GM12878 (cell line): ENCODE data around the gene USP4. TPM values are rescaled to one million over a fixed set of nuclear protein-coding genes. Genes with fewer than 3 reads are reported as not detected.

ENCODE experiments used
- ATAC-seq: fragments of 200-7000 bp; cut with Tn5 transposase; 3 replicates; pipeline ENCODE4 v1.9.1; 2020; ENCODE audit warnings: mild to moderate bottlenecking, moderate library complexity
- BruUV-seq: library from RNA; stranded (reverse); fragments of 400-500 nt; replicated peaks from 2 replicates; lab custom pipeline; 2021; lab: Mats Ljungman, UMichigan
- CTCF ChIA-PET: fragments of 300-600 bp; sonication (Branson Sonifier 250); formaldehyde crosslinking; extraction: SDS; loops from one replicate; lab custom pipeline; 2021; ENCODE audit warnings: inconsistent platforms; lab: Yijun Ruan, JAX
- POLR2A ChIA-PET: fragments of 350-600 bp; formaldehyde crosslinking; extraction: SDS; loops from one replicate; lab custom pipeline; 2021; ENCODE audit warnings: inconsistent platforms; lab: Charles Lee
- RAD21 ChIA-PET: fragments of 300-600 bp; sonication (Branson Sonifier 250); formaldehyde crosslinking; loops from one replicate; lab custom pipeline; 2023; ENCODE audit warnings: antibody characterized with exemption; ENCODE audit not compliant: unreplicated experiment; lab: Charles Lee
- SMC1A ChIA-PET: fragments of 300-600 bp; sonication (Branson Sonifier 250); formaldehyde crosslinking; loops from one replicate; lab custom pipeline; 2023; ENCODE audit not compliant: unreplicated experiment, uncharacterized antibody; lab: Charles Lee
- DNase-seq: peaks from one replicate; pipeline ENCODE4 v3.0.0-alpha.2; 2011; ENCODE audit warnings: low read depth, low spot score
- FAIRE-seq: peaks from 3 replicates; lab custom pipeline; 2011; peaks lifted over from hg19 to GRCh38; lab: Jason Lieb, UNC
- H2AFZ ChIP-seq: 2 replicates; pipeline ENCODE4 v1.6.0; 2011; ENCODE audit warnings: low read depth, low read length, control low read depth; ENCODE audit not compliant: control insufficient read depth
- H3K27ac ChIP-seq: 2 replicates; pipeline ENCODE4 v1.5.1; 2011; ENCODE audit warnings: control low read depth; ENCODE audit not compliant: control insufficient read depth, insufficient read depth
- H3K27me3 ChIP-seq, 2 experiments: replicated peaks in 1 of 2; 2 replicates each; pipeline versions ENCODE4 v1.6.0 to v1.6.1; 2011; ENCODE audit warnings: low read length in 1 of 2; ENCODE audit not compliant: control insufficient read depth in 2 of 2, insufficient read depth in 2 of 2
- H3K36me3 ChIP-seq, 2 experiments: 2 replicates each; pipeline ENCODE4 v1.5.1; 2011; ENCODE audit warnings: low read length in 1 of 2; ENCODE audit not compliant: control insufficient read depth in 2 of 2, insufficient read depth in 2 of 2
- H3K4me1 ChIP-seq: 2 replicates; pipeline ENCODE4 v1.6.1; 2011; ENCODE audit warnings: mild to moderate bottlenecking, low read length, moderate library complexity, mixed read lengths; ENCODE audit not compliant: control insufficient read depth, insufficient read depth
- H3K4me2 ChIP-seq: 2 replicates; pipeline ENCODE4 v1.6.0; 2011; ENCODE audit warnings: control low read depth; ENCODE audit not compliant: control insufficient read depth, insufficient read depth
- H3K4me3 ChIP-seq: fragments of 200-600 bp; sonication (generic); 2 replicates; pipeline ENCODE4 v1.5.1; 2016
- H3K79me2 ChIP-seq: 2 replicates; pipeline ENCODE4 v1.6.0; 2011; ENCODE audit warnings: low read length; ENCODE audit not compliant: control insufficient read depth, insufficient read depth
- H3K9ac ChIP-seq: 2 replicates; pipeline ENCODE4 v1.8.0; 2011; ENCODE audit warnings: low read length, control low read depth, mixed read lengths; ENCODE audit not compliant: control insufficient read depth, insufficient read depth
- H3K9me3 ChIP-seq: replicated peaks from 3 replicates; pipeline ENCODE4 v1.5.1; 2011; ENCODE audit warnings: mild to moderate bottlenecking, low read length; ENCODE audit not compliant: control insufficient read depth, insufficient read depth
- H4K20me1 ChIP-seq: 2 replicates; pipeline ENCODE4 v1.6.0; 2011; ENCODE audit not compliant: control insufficient read depth, insufficient read depth
- BACH1 ChIP-seq: fragments of 450-650 bp; IDR thresholded peaks from 2 replicates; pipeline ENCODE4 v1.6.1; 2017; ENCODE audit warnings: mild to moderate bottlenecking, borderline replicate concordance
- CEBPZ ChIP-seq: fragments of 150-350 bp; IDR thresholded peaks from 2 replicates; pipeline ENCODE4 v1.6.1; 2016; ENCODE audit warnings: low read depth, low read length
- CHD4 ChIP-seq: fragments of 200-600 bp; sonication (generic); IDR thresholded peaks from 2 replicates; pipeline ENCODE4 v1.6.1; 2016; ENCODE audit warnings: mild to moderate bottlenecking
- FOS ChIP-seq: IDR thresholded peaks from 3 replicates; pipeline ENCODE4 v1.6.1; 2011; ENCODE audit warnings: borderline replicate concordance; ENCODE audit not compliant: insufficient read length; ENCODE audit errors: extremely low read depth
- IKZF1 ChIP-seq: fragments of 450-650 bp; conservative IDR thresholded peaks from 2 replicates; pipeline ENCODE4 v1.6.1; 2017; ENCODE audit warnings: antibody characterized with exemption, mild to moderate bottlenecking
- JUND ChIP-seq: IDR thresholded peaks from 2 replicates; pipeline ENCODE4 v1.6.1; 2012; ENCODE audit warnings: low read depth, mild to moderate bottlenecking, low read length, improper control_type of control experiment, moderate library complexity
- MYB ChIP-seq: fragments of 150-350 bp; IDR thresholded peaks from 2 replicates; pipeline ENCODE4 v1.6.1; 2014; ENCODE audit warnings: mild to moderate bottlenecking, low read depth, low read length, borderline replicate concordance
- NR2C1 ChIP-seq: fragments of 450-650 bp; IDR thresholded peaks from 2 replicates; pipeline ENCODE4 v1.6.1; 2017; ENCODE audit warnings: antibody characterized with exemption, mild to moderate bottlenecking, moderate library complexity
- RB1 ChIP-seq: fragments of 450-650 bp; formaldehyde crosslinking; IDR thresholded peaks from 2 replicates; pipeline ENCODE4 v1.6.1; 2017; ENCODE audit warnings: mild to moderate bottlenecking, borderline replicate concordance
- TARDBP ChIP-seq: IDR thresholded peaks from 2 replicates; pipeline ENCODE4 v1.6.1; 2016; ENCODE audit warnings: borderline replicate concordance
- YY1 ChIP-seq: IDR thresholded peaks from 2 replicates; pipeline ENCODE4 v1.6.1; 2011; ENCODE audit warnings: low read depth, mild to moderate bottlenecking, low read length
- WGBS: methylation state at CpG from one replicate; pipeline ENCODE4 v1.1.6; 2016; ENCODE audit warnings: low lambda C conversion rate; ENCODE audit not compliant: insufficient replicate concordance, insufficient coverage; ENCODE audit errors: missing lambda C conversion rate; 5-methylcytosine and 5-hydroxymethylcytosine counted together
- in situ Hi-C: fragments of 300-500 bp; cut with MboI; formaldehyde crosslinking; loops from 9 replicates; pipeline ENCODE4 v1.14.3; 2018; ENCODE audit warnings: mixed read lengths
- intact Hi-C: fragments of 100-400 bp; cut with micrococcal nuclease; formaldehyde crosslinking; loops from one replicate; pipeline ENCODE4 v1.14.2; 2022; ENCODE audit not compliant: unreplicated experiment
- polyA plus RNA-seq, 11 experiments: library from polyadenylated mRNA; depleted of rRNA in 4 of 11; unstranded in 6 of 11; stranded (reverse) in 5 of 11; fragments of >200 nt; fragmentation: Nextera tagmentation in 4 of 11; fragmentation: Illumina TruSeq in 1 of 11; extraction: Ambion mirVana in 4 of 11; extraction: Trizol in 1 of 11; gene quantifications; 1 replicate in 1 of 11; 2 replicates in 10 of 11; pipeline versions ENCODE4 v1.2.1 to v1.2.3, GENCODE V29; 2011 to 2016; ENCODE audit warnings: inconsistent platforms in 2 of 11, missing spikeins in 2 of 11, low read depth in 1 of 11
- total RNA-seq, 4 experiments: library from RNA; depleted of rRNA in 3 of 4; stranded (reverse); fragments of >200 nt in 3 of 4; fragmentation: Illumina TruSeq in 1 of 4; extraction: Trizol in 1 of 4; gene quantifications; 2 replicates each; pipeline versions ENCODE4 v1.2.1 to v1.2.3, GENCODE V29; 2013 to 2021
- TF ChIP-seq, protein P1 (sequence below): fragments of 150-350 bp; IDR thresholded peaks from 2 replicates; pipeline ENCODE4 v1.6.1; 2014; ENCODE audit warnings: mild to moderate bottlenecking, low read depth, low read length
- TF ChIP-seq, protein P2 (sequence below): IDR thresholded peaks from 2 replicates; pipeline ENCODE4 v1.6.1; 2011; ENCODE audit warnings: low read depth, low read length, improper control_type of control experiment, borderline replicate concordance

The USP4 gene
- total and polyA plus RNA-seq, 10 of the 15 experiments (the other 5 are each of a cell fraction or from before 2014, with no cell fraction given): 26.5 to 77.1 (median 66.0) TPM

DNA sequence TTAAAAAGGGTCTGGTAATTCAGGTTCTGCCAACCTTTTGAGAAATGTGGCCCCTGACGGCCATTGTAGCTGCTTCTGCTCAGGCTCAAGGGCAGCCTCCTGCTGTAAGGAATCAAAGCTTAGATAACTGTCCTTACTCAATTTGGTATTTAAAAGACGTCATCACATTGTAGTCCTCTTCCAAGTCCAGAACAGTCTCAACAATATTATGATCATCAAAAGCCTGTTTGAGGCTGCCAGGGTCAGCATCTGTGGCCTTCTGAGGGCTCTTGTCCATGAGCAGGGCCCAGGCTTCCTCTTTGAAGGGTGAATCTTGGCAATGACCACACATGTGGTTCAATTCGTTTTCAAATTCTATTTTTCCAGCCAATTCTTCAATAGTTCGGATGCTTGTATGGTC lies 68.8 kb downstream of the USP4 start:
- WGBS: 85% methylated on average over 4 of the region's 4 CpGs
- intact Hi-C loops (no loop called here), in situ Hi-C loops (no loop called here)
- no peak overlapping the region for H3K4me3 ChIP-seq
- SMC1A ChIA-PET: interaction anchor here (1.2 kb wide), 1 partner anchor 179 kb away, joined by 5 read pairs; no protein-coding TSS in a partner anchor
- ATAC-seq (no peak), FAIRE-seq (no peak), DNase-seq (no peak)
- H3K9ac ChIP-seq: no peak overlapping the region
- RAD21 ChIA-PET: no interaction called here
- peaks cover 3% of the 10 kb centered on the region for H3K4me1 ChIP-seq
- H3K27me3 ChIP-seq: no peaks in the 10 kb centered on the region
- H3K4me2 ChIP-seq: no peak overlapping the region
- no TSS peak for BruUV-seq
- POLR2A ChIA-PET: no interaction called here
- no peaks in the 10 kb centered on the region for H4K20me1 ChIP-seq
- H3K9me3 ChIP-seq: no peaks in the 10 kb centered on the region
- no peak overlapping the region for H3K27ac ChIP-seq
- no peaks in the 10 kb centered on the region for H3K79me2 ChIP-seq
- CTCF ChIA-PET: no interaction called here
- H2AFZ ChIP-seq: no peak overlapping the region
- H3K36me3 ChIP-seq: no peaks in the 10 kb centered on the region; a peak in 3 of 4 replicates
- TF ChIP-seq NR2C1: no peak
- TF ChIP-seq, all 136 proteins: peak for 0

DNA sequence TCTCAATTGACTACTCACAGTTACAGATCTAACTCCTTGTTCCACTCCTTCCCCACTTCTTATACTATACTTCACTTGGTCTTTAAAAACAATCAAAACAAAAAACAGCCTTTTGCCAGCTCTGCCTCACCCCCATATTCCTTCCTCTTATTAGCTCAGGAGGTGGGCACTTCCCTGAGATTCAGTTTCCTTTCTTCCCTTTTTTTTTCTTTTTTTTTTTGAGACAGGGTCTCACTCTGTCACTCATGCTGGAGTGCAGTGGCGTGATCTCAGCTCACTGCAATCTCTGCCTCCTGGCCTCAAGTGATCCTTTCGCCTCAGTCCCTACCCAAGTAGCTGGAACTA lies 69.7 kb downstream of the USP4 start:
- WGBS: 88% methylated on average over 2 of the region's 2 CpGs
- FAIRE-seq (no peak), ATAC-seq (no peak), DNase-seq (no peak)
- ChIA-PET SMC1A (interaction anchor here (1.2 kb wide), 1 partner anchor 179 kb away, joined by 5 read pairs; no protein-coding TSS in a partner anchor), CTCF (no interaction called here), POLR2A (interaction anchor here (0.7 kb wide), 1 partner anchor 82 kb away, joined by 3 read pairs; no protein-coding TSS in a partner anchor), RAD21 (no interaction called here)
- Histone ChIP-seq H3K27me3 (no peaks in the 10 kb centered on the region), H3K4me3 (no peak overlapping the region), H3K27ac (no peak overlapping the region), H2AFZ (no peak overlapping the region), H4K20me1 (no peaks in the 10 kb centered on the region), H3K4me1 (no peaks in the 10 kb centered on the region), H3K4me2 (no peak overlapping the region), H3K79me2 (no peaks in the 10 kb centered on the region), H3K36me3 (no peaks in the 10 kb centered on the region; a peak in 3 of 4 replicates), H3K9me3 (no peaks in the 10 kb centered on the region), H3K9ac (no peak overlapping the region)
- in situ Hi-C loops (no loop called here), intact Hi-C loops (no loop called here)
- no TSS peak for BruUV-seq
- TF ChIP-seq BACH1: no peak
- TF ChIP-seq, protein P1, sequence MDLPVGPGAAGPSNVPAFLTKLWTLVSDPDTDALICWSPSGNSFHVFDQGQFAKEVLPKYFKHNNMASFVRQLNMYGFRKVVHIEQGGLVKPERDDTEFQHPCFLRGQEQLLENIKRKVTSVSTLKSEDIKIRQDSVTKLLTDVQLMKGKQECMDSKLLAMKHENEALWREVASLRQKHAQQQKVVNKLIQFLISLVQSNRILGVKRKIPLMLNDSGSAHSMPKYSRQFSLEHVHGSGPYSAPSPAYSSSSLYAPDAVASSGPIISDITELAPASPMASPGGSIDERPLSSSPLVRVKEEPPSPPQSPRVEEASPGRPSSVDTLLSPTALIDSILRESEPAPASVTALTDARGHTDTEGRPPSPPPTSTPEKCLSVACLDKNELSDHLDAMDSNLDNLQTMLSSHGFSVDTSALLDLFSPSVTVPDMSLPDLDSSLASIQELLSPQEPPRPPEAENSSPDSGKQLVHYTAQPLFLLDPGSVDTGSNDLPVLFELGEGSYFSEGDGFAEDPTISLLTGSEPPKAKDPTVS: no peak
- TF ChIP-seq TARDBP: no peak
- TF ChIP-seq CHD4: no peak
- no peak for TF ChIP-seq YY1
- TF ChIP-seq JUND: no peak
- no peak for TF ChIP-seq FOS
- no peak for TF ChIP-seq MYB
- no peak for TF ChIP-seq CEBPZ
- TF ChIP-seq, protein P2, sequence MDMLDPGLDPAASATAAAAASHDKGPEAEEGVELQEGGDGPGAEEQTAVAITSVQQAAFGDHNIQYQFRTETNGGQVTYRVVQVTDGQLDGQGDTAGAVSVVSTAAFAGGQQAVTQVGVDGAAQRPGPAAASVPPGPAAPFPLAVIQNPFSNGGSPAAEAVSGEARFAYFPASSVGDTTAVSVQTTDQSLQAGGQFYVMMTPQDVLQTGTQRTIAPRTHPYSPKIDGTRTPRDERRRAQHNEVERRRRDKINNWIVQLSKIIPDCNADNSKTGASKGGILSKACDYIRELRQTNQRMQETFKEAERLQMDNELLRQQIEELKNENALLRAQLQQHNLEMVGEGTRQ: no peak
- no peak for TF ChIP-seq RB1
- TF ChIP-seq IKZF1: no peak
